H1 (cell line): Measurements from ENCODE around the gene LMAN2.

Source experiments
- ASH2L ChIP-seq: fragments of 200-600, 300-600 bp; sonication (generic); IDR thresholded peaks from one replicate; pipeline ENCODE4 v1.7.1; 2017; ENCODE audit warnings: low read length
- ATF3 ChIP-seq: IDR thresholded peaks from 2 replicates; pipeline ENCODE4 v1.6.1; 2011; ENCODE audit warnings: low read depth, mild to moderate bottlenecking, low read length; ENCODE audit not compliant: insufficient read depth
- CHD2 ChIP-seq: IDR thresholded peaks from 2 replicates; pipeline ENCODE4 v1.6.1; 2012; ENCODE audit warnings: low read length, improper control_type of control experiment
- CTCF ChIP-seq, 3 experiments: IDR thresholded peaks; 1 replicate in 2 of 3; 2 replicates in 1 of 3; pipeline versions ENCODE4 v1.5.1 to v1.6.1; 2011; ENCODE audit warnings: low read length in 3 of 3, mild to moderate bottlenecking in 3 of 3, inconsistent platforms in 2 of 3, low read depth in 1 of 3, moderate library complexity in 1 of 3; ENCODE audit not compliant: insufficient read depth in 1 of 3; ENCODE audit errors: control extremely low read depth in 1 of 3
- EZH2 ChIP-seq: fragments of 200-600 bp; sonication (generic); IDR thresholded peaks from 2 replicates; pipeline ENCODE4 v1.7.1; 2012; ENCODE audit warnings: low read depth, mild to moderate bottlenecking, moderate library complexity, low read length, inconsistent platforms; ENCODE audit not compliant: severe bottlenecking
- GABPA ChIP-seq: IDR thresholded peaks from 2 replicates; pipeline ENCODE4 v1.6.1; 2011; ENCODE audit warnings: mild to moderate bottlenecking, low read length, moderate library complexity, borderline replicate concordance; ENCODE audit not compliant: insufficient read depth
- HDAC2 ChIP-seq, 2 experiments: fragments of 300-600 bp in 1 of 2; sonication (generic) in 1 of 2; IDR thresholded peaks; 2 replicates each; pipeline ENCODE4 v1.6.1; 2011 to 2012; ENCODE audit warnings: low read depth in 2 of 2, low read length in 2 of 2, mild to moderate bottlenecking in 2 of 2, moderate library complexity in 2 of 2, borderline replicate concordance in 1 of 2, inconsistent platforms in 1 of 2
- JUN ChIP-seq: IDR thresholded peaks from 2 replicates; pipeline ENCODE4 v1.6.1; 2011; ENCODE audit warnings: low read depth, mild to moderate bottlenecking, improper control_type of control experiment, low read length
- POLR2AphosphoS5 ChIP-seq: IDR thresholded peaks from 2 replicates; pipeline ENCODE4 v1.6.1; 2011; ENCODE audit warnings: low read depth, low read length
- RAD21 ChIP-seq, 2 experiments: IDR thresholded peaks in 1 of 2; conservative IDR thresholded peaks in 1 of 2; 2 replicates each; pipeline ENCODE4 v1.6.1; 2011; ENCODE audit warnings: low read depth in 2 of 2, low read length in 2 of 2, improper control_type of control experiment in 1 of 2, inconsistent platforms in 1 of 2, mild to moderate bottlenecking in 1 of 2, moderate library complexity in 1 of 2
- SIN3A ChIP-seq, 2 experiments: IDR thresholded peaks in 1 of 2; conservative IDR thresholded peaks in 1 of 2; 2 replicates each; pipeline ENCODE4 v1.6.1; 2011 to 2012; ENCODE audit warnings: low read length in 2 of 2, improper control_type of control experiment in 1 of 2, low read depth in 1 of 2, mild to moderate bottlenecking in 1 of 2
- SIRT6 ChIP-seq: IDR thresholded peaks from one replicate; pipeline ENCODE4 v1.7.1; 2012; ENCODE audit warnings: low read length, inconsistent platforms
- TAF1 ChIP-seq: IDR thresholded peaks from 2 replicates; pipeline ENCODE4 v1.6.1; 2011; ENCODE audit warnings: mild to moderate bottlenecking, low read depth, low read length

GRCh38 chr5:177362610-177363507, 11.4 kb upstream of the LMAN2 start:
- TF ChIP-seq EZH2: no peak
- peak; percentile 31 for TF ChIP-seq TAF1
- no peak for TF ChIP-seq RAD21 (IDR thresholded peaks at IDR 0.05 in 1 of 2, conservative IDR thresholded peaks at IDR 0.05 in 1 of 2; ENCODE audit: low read depth in 2 of 2, low read length in 2 of 2)
- no peak for TF ChIP-seq CTCF (IDR thresholded peaks at IDR 0.05; ENCODE audit: control extremely low read depth in 1 of 3, insufficient read depth in 1 of 3, low read depth in 1 of 3, low read length in 3 of 3)
- no peak for TF ChIP-seq JUN
- TF ChIP-seq CHD2: no peak
- 0 out of 4 replicates have a peak, but pooled peaks of 1 of the 2 experiments have one; percentile 11 for TF ChIP-seq SIN3A (conservative IDR thresholded peaks at IDR 0.05 in 1 of 2, IDR thresholded peaks at IDR 0.05 in 1 of 2; ENCODE audit: low read depth in 1 of 2, low read length in 2 of 2)
- no peak for TF ChIP-seq POLR2AphosphoS5
- TF ChIP-seq HDAC2 (IDR thresholded peaks at IDR 0.05; ENCODE audit: borderline replicate concordance in 1 of 2, low read depth in 2 of 2, low read length in 2 of 2): no peak
- no peak for TF ChIP-seq ATF3
- TF ChIP-seq ASH2L: peak; percentile 64
- no peak for TF ChIP-seq SIRT6
- no peak for TF ChIP-seq GABPA
